HuH-7.5 (cell line): ENCODE data around the gene OR1B1.
"Not testable (repeated sequence)": the region's sequence is repeated elsewhere in the genome, so short reads cannot be mapped to it uniquely, and the experiment has no call there.

Experiments
- DNase-seq: peaks from one replicate; pipeline ENCODE4 v3.0.0; 2011; ENCODE audit warnings: low spot score

The OR1B1 gene

DNA sequence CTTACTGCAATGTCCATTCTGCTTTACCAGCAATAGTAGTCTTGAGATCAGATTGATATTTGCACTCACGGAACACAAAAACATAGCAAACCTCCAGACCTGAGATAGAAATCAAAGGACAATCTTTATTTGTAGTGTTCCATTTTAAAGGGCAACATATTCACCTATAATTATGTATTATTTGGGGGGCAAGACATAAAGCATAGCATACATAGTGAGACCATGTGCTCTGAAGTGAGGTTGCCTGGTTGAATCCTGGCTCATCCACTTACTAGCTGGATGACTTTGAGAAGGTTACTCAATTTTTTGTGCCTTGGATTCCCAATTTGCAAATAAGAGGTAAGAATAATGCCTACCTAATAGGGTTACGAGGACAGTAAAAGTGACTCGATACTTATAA, at the start of gene OR1B1:
Gene OR1B1, minus strand, starts transcription at position 101 of the 400 bp plus-strand sequence.
- DNase-seq, result no peak

GRCh38 chr9:122695696-122696095, 38.3 kb upstream of the OR1B1 start:
- no peak for DNase-seq

DNA sequence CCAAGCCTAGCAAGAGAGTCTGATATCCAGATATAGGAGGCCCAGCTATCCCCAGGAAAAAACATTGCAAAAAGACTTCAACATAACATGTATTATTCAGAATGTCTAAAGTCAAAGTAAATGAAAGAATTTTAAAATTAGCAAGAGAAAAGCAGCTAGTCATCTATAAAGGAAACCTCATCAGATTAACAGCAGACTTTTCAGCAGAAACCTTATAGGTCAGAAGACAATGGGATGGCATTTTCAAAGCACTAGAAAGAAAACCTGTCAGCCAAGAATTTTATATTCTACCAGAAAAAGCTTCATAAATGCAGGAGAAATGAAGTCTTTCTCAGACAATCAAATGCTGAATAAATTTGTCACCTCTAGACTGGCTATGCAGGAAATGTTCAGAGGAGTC, 27.4 kb upstream of the OR1B1 start:
- no peak for DNase-seq

DNA sequence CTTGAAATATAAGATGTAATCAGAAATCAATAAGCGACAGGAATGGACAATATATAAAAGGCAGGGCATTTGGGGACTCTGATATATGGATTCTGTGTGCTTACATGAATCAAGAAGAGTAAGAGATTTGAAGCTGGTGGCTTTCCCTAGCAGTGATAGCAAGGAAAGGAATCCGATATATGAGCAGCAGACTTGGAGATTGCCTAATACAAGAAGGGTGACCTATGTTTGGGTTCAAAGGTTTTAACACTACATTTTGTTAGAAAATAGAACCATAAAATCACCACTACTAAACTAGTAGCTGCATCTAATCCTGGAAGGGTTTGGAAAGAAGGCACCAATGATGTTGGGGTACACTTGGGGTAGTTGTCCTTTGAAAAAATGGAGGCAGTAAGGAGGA, 15.1 kb upstream of the OR1B1 start:
- no peak for DNase-seq

DNA sequence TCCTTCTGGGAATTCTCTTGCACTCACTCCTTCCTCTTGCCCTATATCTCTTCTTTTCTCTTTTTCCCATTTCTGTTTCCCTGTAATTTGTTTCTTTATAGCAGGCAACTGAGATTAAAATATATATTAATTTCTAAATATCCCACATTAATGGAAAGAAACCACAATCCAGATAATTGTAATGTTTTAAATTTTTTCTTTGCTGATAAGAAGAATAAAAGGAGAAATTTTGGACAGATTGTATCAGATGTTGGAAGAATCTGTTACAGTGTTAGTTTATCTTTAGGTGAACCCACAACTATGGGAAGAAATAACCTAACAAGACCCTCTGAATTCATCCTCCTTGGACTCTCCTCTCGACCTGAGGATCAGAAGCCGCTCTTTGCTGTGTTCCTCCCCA, 4.0 kb upstream of the OR1B1 start, which contains the start of gene OR1L1:
Gene OR1L1, plus strand, starts transcription at position 301 of the 400 bp plus-strand sequence. Its CDS starts 0 bp downstream, at position 301.
- DNase-seq, result no peak

GRCh38 chr9:122656378-122656777, 1.0 kb downstream of the OR1B1 start:
- DNase-seq, result no peak

GRCh38 chr9:122642226-122642625, 15.2 kb downstream of the OR1B1 start:
- DNase-seq, result no peak

GRCh38 chr9:122619996-122620395, 37.4 kb downstream of the OR1B1 start:
- no peak for DNase-seq

DNA sequence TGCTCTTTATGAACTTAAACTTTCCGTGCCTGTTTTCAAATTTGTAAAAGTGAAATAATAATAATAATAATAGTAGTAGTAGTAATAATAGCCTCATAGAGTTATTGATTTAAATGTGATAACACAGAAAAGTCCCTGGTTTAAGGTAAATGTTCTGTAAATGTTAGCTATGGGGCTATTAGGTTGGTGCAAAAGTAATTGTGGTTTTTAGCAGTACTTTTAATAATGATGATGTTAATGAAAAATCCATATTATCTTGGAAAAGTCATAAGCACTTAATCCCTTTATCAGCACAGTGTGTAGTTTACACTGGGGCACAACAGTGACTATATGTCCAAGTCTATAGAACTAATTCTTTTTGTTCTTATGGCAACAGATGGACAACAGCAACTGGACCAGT, 43.1 kb downstream of the OR1B1 start, which contains the start of gene OR1Q1:
Gene OR1Q1, plus strand, starts transcription at position 377 of the 400 bp plus-strand sequence. Its CDS starts 0 bp downstream, at position 377.
- DNase-seq, result no peak

GRCh38 chr9:122609804-122610203, 47.6 kb downstream of the OR1B1 start:
- DNase-seq, result no peak

DNA sequence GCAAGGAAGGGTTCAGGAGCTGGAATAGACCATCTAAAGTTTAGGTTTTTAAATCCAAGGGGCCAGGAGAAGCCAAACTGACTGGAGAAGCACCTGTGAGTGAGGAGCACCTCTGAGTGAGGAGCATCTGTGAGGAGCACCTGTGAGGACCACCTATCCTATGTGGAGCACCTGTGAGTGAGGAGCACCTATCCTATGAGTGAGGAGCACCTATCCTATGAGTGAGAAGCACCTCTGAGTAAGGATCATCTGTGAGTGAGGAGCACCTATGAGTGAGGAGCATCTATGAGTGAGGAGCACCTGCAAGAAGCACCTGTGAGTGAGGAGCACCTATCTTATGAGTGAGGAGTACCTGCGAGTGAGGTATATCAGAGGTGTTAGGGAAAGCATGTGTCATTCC, 50.8 kb downstream of the OR1B1 start:
- no peak for DNase-seq

- no peak for DNase-seq
Measured at GRCh38 chr9:122605691-122606090, 51.7 kb downstream of the OR1B1 start.

GRCh38 chr9:122583284-122583683, 74.1 kb downstream of the OR1B1 start, which contains the start of gene OR1L8:
TSS of gene OR1L8 (minus strand) at chr9:122583384. CDS start at chr9:122568477, 14,907 bp downstream.
- not testable (repeated sequence) for DNase-seq

- DNase-seq, result no peak
Measured at GRCh38 chr9:122580360-122580759, 77.1 kb downstream of the OR1B1 start.

GRCh38 chr9:122579874-122580273, 77.6 kb downstream of the OR1B1 start:
- no peak for DNase-seq
